Tibial artery (tissue), 4 donors: ENCODE data around the gene PHKB.

Experiments used
- DNase-seq, 2 donors: peaks; one replicate each; pipeline ENCODE4 v3.0.0-alpha.2; 2019
- H3K27ac ChIP-seq, 2 donors: fragments of 200-600 bp; sonication (generic) in 1 of 2; 1 replicate in 1 of 2; 2 replicates in 1 of 2; pipeline ENCODE4 v1.5.1; 2018 to 2019; ENCODE audit warnings: mild to moderate bottlenecking in 1 of 2
- H3K27me3 ChIP-seq, 2 donors: fragments of 200-600 bp; sonication (generic) in 1 of 2; one replicate each; pipeline versions ENCODE4 v1.5.1 to v1.6.0; 2016 to 2019
- H3K36me3 ChIP-seq, 3 donors: fragments of 200-600 bp; sonication (generic) in 2 of 3; one replicate each; pipeline ENCODE4 v1.5.1; 2016 to 2019; ENCODE audit warnings: mild to moderate bottlenecking in 2 of 3
- H3K4me1 ChIP-seq, 4 donors: fragments of 200-600 bp; sonication (generic) in 2 of 4; 1 replicate in 3 of 4; 2 replicates in 1 of 4; pipeline ENCODE4 v1.5.1; 2016 to 2019
- H3K4me3 ChIP-seq, 2 donors: fragments of 200-600 bp; sonication (generic) in 1 of 2; 1 replicate in 1 of 2; 2 replicates in 1 of 2; pipeline ENCODE4 v1.5.1; 2018 to 2019; ENCODE audit warnings: mild to moderate bottlenecking in 2 of 2
- H3K9me3 ChIP-seq, 3 donors: fragments of 200-600 bp; sonication (generic) in 1 of 3; one replicate each; pipeline ENCODE4 v1.5.1; 2016 to 2019
- intact Hi-C: fragments of 100-400 bp; cut with DNase I; formaldehyde crosslinking; loops from one replicate; pipeline ENCODE4 v1.15.0; 2023; ENCODE audit warnings: low total_unique reads
- TF ChIP-seq, protein P1 (sequence below), 2 experiments: fragments of 200-600 bp in 1 of 2; fragments of 450-650 bp in 1 of 2; IDR thresholded peaks; one replicate each; pipeline ENCODE4 v1.5.1; 2017 to 2019; ENCODE audit warnings: antibody characterized with exemption in 2 of 2, mild to moderate bottlenecking in 1 of 2, moderate library complexity in 1 of 2

The PHKB gene

DNA sequence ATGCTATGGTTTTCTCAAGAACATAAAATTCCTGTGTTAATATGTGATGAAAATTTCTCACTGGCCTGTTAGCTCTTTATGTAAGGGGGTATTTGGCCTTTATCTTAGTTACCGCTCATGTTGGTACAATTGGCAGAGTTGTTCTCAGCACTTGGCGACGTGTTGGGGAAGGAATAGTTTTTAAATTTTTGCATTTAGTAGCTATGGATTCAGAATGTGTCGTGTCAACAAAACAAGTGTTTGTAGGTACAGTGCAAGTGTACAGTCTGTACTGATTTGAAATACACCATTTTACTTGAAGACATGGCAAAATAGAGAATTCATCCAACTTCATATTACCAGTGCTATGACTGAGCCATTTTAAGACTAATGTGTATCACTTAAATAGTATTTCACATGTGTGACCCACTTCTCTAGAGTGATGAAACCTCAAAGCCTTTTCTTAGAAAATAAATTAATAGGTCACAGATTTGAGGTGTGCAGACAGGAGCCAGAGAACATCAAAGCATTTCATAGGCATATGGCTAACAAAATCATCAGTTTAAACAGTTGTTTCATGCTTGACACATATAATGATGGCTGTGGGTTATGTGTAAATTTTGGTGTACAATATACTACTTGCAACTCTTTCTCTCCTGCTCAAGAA lies 150.8 kb downstream of the PHKB start:
- Histone ChIP-seq H3K4me1 (no peaks in the 10 kb centered on the region), H3K9me3 (no peaks in the 10 kb centered on the region), H3K27ac (no peak overlapping the region), H3K4me3 (no peak overlapping the region), H3K36me3 (peaks cover 15 to 29% (median 19%) of the 10 kb centered on the region in 3 donors), H3K27me3 (no peaks in the 10 kb centered on the region)
- TF ChIP-seq, protein P1, sequence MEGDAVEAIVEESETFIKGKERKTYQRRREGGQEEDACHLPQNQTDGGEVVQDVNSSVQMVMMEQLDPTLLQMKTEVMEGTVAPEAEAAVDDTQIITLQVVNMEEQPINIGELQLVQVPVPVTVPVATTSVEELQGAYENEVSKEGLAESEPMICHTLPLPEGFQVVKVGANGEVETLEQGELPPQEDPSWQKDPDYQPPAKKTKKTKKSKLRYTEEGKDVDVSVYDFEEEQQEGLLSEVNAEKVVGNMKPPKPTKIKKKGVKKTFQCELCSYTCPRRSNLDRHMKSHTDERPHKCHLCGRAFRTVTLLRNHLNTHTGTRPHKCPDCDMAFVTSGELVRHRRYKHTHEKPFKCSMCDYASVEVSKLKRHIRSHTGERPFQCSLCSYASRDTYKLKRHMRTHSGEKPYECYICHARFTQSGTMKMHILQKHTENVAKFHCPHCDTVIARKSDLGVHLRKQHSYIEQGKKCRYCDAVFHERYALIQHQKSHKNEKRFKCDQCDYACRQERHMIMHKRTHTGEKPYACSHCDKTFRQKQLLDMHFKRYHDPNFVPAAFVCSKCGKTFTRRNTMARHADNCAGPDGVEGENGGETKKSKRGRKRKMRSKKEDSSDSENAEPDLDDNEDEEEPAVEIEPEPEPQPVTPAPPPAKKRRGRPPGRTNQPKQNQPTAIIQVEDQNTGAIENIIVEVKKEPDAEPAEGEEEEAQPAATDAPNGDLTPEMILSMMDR (IDR thresholded peaks at IDR 0.05) = no peak
- intact Hi-C loops = no loop called here
- DNase-seq = no peak

DNA sequence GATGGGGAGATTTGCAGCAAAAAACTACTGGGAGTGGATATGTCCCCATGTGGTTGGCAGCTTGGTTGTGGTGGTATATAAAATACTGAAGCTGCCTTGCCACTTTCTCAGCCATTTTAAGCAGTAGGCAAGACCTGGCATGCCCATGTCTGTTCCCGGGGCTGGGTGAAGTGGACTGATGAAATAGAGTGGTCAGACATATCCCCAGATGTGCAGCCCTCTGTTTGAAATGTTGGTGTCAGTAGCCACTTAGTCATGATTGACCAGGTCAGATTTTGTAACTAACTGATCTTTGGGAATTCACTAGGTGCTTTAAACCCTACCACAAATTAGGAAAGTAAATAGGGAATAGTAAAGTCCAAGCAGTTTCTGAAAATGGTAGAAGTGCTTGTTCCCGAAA lies 151.6 kb downstream of the PHKB start:
- intact Hi-C loops = no loop called here
- TF ChIP-seq, protein P1 (IDR thresholded peaks at IDR 0.05) = no peak
- H3K27me3 ChIP-seq = no peaks in the 10 kb centered on the region

DNA sequence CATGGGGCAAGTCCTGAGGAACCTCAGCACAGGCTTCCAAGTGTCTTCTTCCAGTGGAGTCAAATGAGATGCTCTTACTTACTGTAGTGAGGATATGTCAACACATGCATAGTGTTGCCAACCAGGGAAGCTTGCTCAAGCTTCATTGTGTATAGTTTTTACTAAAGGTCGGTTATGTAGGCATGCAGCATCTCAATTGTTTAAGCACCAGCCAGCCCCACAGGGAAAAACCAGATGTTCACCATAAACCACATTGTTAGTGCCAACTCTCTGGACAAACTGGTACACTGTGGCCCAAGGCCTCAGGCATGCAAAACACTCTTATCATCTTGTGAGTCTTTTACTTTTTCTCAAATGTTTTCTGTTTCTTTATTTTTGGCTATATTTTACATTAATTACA lies 152.1 kb downstream of the PHKB start:
- TF ChIP-seq, protein P1 (IDR thresholded peaks at IDR 0.05) = no peak
- intact Hi-C loops = no loop called here
- H3K36me3 ChIP-seq = peaks cover 15 to 28% (median 19%) of the 10 kb centered on the region in 3 donors
- H3K4me3 ChIP-seq = no peak overlapping the region
- H3K9me3 ChIP-seq = no peaks in the 10 kb centered on the region
- no peak overlapping the region for H3K27ac ChIP-seq
- no peaks in the 10 kb centered on the region for H3K27me3 ChIP-seq
- H3K4me1 ChIP-seq = no peaks in the 10 kb centered on the region
- DNase-seq = no peak

More for the DNA sequence above, 151.6 kb downstream of the PHKB start:
- Histone ChIP-seq H3K9me3 (no peaks in the 10 kb centered on the region), H3K36me3 (peaks cover 15 to 29% (median 19%) of the 10 kb centered on the region in 3 donors), H3K4me3 (no peak overlapping the region), H3K4me1 (no peaks in the 10 kb centered on the region), H3K27ac (no peak overlapping the region)
- no peak for DNase-seq

DNA sequence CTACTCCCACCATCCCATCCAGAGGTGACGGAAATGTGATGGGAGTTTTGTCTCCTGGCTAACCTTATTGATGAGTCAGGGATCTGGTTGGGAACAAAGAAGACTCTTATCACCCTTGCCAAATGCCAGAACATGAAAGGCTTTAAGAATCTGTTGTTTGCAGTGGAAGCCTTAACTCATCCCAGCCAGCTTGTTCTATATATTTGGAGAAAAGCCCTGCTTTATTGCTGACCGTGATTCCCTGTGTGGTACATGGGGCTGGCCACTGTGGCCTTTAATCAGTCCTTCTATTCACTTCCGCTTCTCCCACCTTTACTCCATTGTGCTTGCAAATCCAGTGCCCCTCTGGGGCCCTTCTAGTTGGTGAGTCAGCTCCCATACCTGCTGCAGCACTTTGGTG lies 156.6 kb downstream of the PHKB start:
- H3K9me3 ChIP-seq = no peaks in the 10 kb centered on the region
- no peak overlapping the region for H3K27ac ChIP-seq
- no peak for DNase-seq
- H3K36me3 ChIP-seq = peaks cover 0 to 6% (median 3%) of the 10 kb centered on the region in 3 donors
- TF ChIP-seq, protein P1 (IDR thresholded peaks at IDR 0.05) = no peak
- H3K4me3 ChIP-seq = no peak overlapping the region
- intact Hi-C loops = no loop called here
- no peaks in the 10 kb centered on the region for H3K4me1 ChIP-seq
- H3K27me3 ChIP-seq = no peaks in the 10 kb centered on the region

DNA sequence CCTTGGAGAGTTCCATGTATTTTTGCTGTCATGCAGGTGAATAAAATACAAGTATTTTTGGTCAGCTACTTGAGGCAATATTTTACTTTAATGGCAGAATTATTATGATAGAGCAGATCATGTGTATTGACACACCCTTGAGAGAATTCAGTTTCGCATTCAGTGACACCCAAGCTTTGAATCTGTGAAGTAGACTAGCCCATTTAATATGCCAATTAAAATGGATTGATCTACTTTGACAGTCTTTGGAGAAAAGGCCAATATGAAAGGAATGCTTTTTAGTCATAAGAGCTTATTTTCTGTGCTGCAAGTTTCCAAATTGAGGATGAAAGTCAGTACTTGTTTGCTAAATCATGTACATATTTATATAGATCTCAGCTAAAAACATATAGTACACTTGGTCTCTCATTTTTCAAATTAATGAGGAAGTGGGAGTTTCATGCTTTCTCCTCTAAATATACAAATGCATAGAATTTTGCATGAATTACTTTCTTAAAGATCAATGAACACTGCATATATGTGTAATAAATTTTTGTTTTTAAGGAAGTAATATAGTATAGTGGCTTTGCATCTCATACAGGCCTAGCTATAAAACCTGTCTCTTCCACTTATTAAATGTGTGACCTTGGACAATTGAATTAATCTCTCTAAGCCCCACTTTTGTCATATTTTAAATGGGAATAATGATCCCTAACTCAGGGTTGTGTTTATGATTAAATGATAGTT lies 161.5 kb downstream of the PHKB start:
- no peaks in the 10 kb centered on the region for H3K36me3 ChIP-seq
- TF ChIP-seq, protein P1 (IDR thresholded peaks at IDR 0.05) = no peak
- no peak for DNase-seq
- no peaks in the 10 kb centered on the region for H3K4me1 ChIP-seq
- no peaks in the 10 kb centered on the region for H3K9me3 ChIP-seq
- H3K27ac ChIP-seq = no peak overlapping the region
- H3K27me3 ChIP-seq = no peaks in the 10 kb centered on the region
- intact Hi-C loops = no loop called here
- H3K4me3 ChIP-seq = no peak overlapping the region
